ENCODE measurements around the gene OTUD7B. TPM values are rescaled to one million over a fixed set of nuclear protein-coding genes. Genes with fewer than 3 reads are reported as not detected.

The OTUD7B gene
- total and polyA plus RNA-seq, 2 of the 8 experiments (the other 6 are each of a cell fraction or from before 2014, with no cell fraction given), result 4.2 to 21.5 TPM

GRCh38 chr1:150009604-150010392, 728 bp downstream of the OTUD7B start:
- Histone ChIP-seq H2BK15ac (ENCODE audit: low read length) (no peak overlapping the region), H3K4ac (replicated peaks; ENCODE audit: insufficient read length, low read depth, low read length) (no peak overlapping the region), H3K56ac (replicated peaks; ENCODE audit: insufficient read length, low read depth, low read length) (peak overlapping the region; percentile 40), H3K79me1 (ENCODE audit: low read depth, low read length) (no peaks in the 10 kb centered on the region; the same call in 1 of the 2 replicates), H2BK20ac (ENCODE audit: low read length) (no peak overlapping the region), H3K79me2 (ENCODE audit: control insufficient read depth in 1 of 2, insufficient read depth in 2 of 2, low read length in 2 of 2) (peaks cover 5 to 47% of the 10 kb centered on the region in 2 experiments; a peak in 3 of 4 replicates), H2BK5ac (ENCODE audit: low read depth, low read length) (peak overlapping the region; percentile 85), H4K8ac (ENCODE audit: extremely low read depth, insufficient read depth, low read length) (peak overlapping the region; percentile 93; the same call in 1 of the 2 replicates), H3K4me1 (replicated peaks in 1 of 4; ENCODE audit: control insufficient read depth in 3 of 4, insufficient read depth in 4 of 4, low read length in 3 of 4) (peaks cover 0 to 8% (median under 1%) of the 10 kb centered on the region in 4 experiments; a peak in 2 of 7 replicates), H2BK12ac (ENCODE audit: low read depth, low read length) (no peak overlapping the region; the same call in 1 of the 2 replicates), H3K18ac (ENCODE audit: extremely low read depth, low read length) (peak overlapping the region; percentile 51), H3K4me2 (ENCODE audit: insufficient read depth in 1 of 2, low read depth in 2 of 2, low read length in 2 of 2) (peak overlapping the region; percentile 82 to 83), H3K36me3 (ENCODE audit: control insufficient read depth in 2 of 4, insufficient read depth in 4 of 4, low read length in 3 of 4) (peaks cover 0 to 5% (median 0%) of the 10 kb centered on the region in 4 experiments; a peak in 1 of 8 replicates), H4K5ac (ENCODE audit: insufficient read length, low read depth, low read length) (no peak overlapping the region), H3K4me3 (ENCODE audit: extremely low read depth in 1 of 4, insufficient read depth in 2 of 4, low read depth in 3 of 4, low read length in 4 of 4) (peak overlapping the region; percentile 93 to 98 (median 94)), H4K91ac (replicated peaks; ENCODE audit: insufficient read length, low read length) (no peak overlapping the region), H3K9me3 (ENCODE audit: insufficient read depth in 2 of 2, low read depth in 1 of 2, low read length in 1 of 2) (no peaks in the 10 kb centered on the region), H2AK5ac (ENCODE audit: low read depth, low read length) (no peak overlapping the region), H3K27ac (ENCODE audit: low read depth, low read length) (peak overlapping the region; percentile 65), H3K23ac (ENCODE audit: insufficient read length) (no peak overlapping the region), H3K27me3 (replicated peaks in 1 of 4; ENCODE audit: control insufficient read depth in 3 of 4, extremely low read depth in 1 of 4, insufficient read depth in 3 of 4, low read length in 3 of 4) (no peaks in the 10 kb centered on the region), H3K23me2 (ENCODE audit: low read depth, low read length) (peaks cover 6% of the 10 kb centered on the region), H3K9ac (replicated peaks in 1 of 4; ENCODE audit: extremely low read depth in 1 of 4, low read depth in 3 of 4, low read length in 3 of 4) (peak overlapping the region; percentile 66 to 94 (median 77)), H4K20me1 (replicated peaks in 1 of 2; ENCODE audit: control insufficient read depth in 1 of 2, insufficient read depth in 2 of 2, low read length in 2 of 2) (peaks cover 0 to 4% of the 10 kb centered on the region in 2 experiments), H2AFZ (ENCODE audit: low read length) (peak overlapping the region; percentile 7; the same call in 1 of the 2 replicates), H3K14ac (ENCODE audit: insufficient read length) (no peak overlapping the region), H2BK120ac (replicated peaks; ENCODE audit: low read depth, low read length) (no peak overlapping the region)
- FAIRE-seq (no peak), DNase-seq (ENCODE audit: low read depth in 1 of 2, low spot score in 2 of 2) (no peak)
- WGBS, 2 experiments (ENCODE audit: extremely low coverage in 1 of 2, insufficient coverage in 1 of 2, insufficient read length in 1 of 2, insufficient replicate concordance in 2 of 2, low coverage in 1 of 2, low lambda C conversion rate in 2 of 2, missing lambda C conversion rate in 1 of 2), result 1% methylated on average over 28 of the region's 29 CpGs; no CpG with 5 or more reads in 1 of the 2 experiments
- TF ChIP-seq HDAC2 (IDR thresholded peaks at IDR 0.05; ENCODE audit: borderline replicate concordance in 1 of 2, low read depth in 2 of 2, low read length in 2 of 2) (0 out of 4 replicates have a peak, but pooled peaks of 1 of the 2 experiments have one; percentile 40), KDM4A (IDR thresholded peaks at IDR 0.05; ENCODE audit: low read depth, low read length, severe bottlenecking) (peak; percentile 64), YY1 (IDR thresholded peaks at IDR 0.05; ENCODE audit: low read depth, low read length) (0 out of 2 replicates have a peak, but pooled peaks have one; percentile 16), CBX5 (IDR thresholded peaks at IDR 0.05; ENCODE audit: low read depth, low read length) (no peak), JUN (IDR thresholded peaks at IDR 0.05; ENCODE audit: low read depth, low read length) (no peak)
- POLR2A ChIA-PET (ENCODE audit: partially characterized antibody), result interaction anchor here (0.6 to 4.4 kb wide), 14 partner anchors 8 to 516 kb away, joined by 3 to 41 read pairs (median 6); partner anchors contain the start of genes PLEKHO1, SF3B4 and VPS45
- CTCF ChIA-PET (ENCODE audit: partially characterized antibody), result interaction anchor here (0.5 to 1.8 kb wide), 7 partner anchors 14 to 174 kb away, joined by 3 to 8 read pairs (median 4); a partner anchor contains a TSS

All from H1 (cell line).